ENCODE measurements around the gene IL21R.
A peak's percentile ranks its signal among the peaks of the same experiment; 100 is the strongest.
"Not testable (repeated sequence)": the region's sequence is repeated elsewhere in the genome, so short reads cannot be mapped to it uniquely, and the experiment has no call there.

Gene IL21R

DNA sequence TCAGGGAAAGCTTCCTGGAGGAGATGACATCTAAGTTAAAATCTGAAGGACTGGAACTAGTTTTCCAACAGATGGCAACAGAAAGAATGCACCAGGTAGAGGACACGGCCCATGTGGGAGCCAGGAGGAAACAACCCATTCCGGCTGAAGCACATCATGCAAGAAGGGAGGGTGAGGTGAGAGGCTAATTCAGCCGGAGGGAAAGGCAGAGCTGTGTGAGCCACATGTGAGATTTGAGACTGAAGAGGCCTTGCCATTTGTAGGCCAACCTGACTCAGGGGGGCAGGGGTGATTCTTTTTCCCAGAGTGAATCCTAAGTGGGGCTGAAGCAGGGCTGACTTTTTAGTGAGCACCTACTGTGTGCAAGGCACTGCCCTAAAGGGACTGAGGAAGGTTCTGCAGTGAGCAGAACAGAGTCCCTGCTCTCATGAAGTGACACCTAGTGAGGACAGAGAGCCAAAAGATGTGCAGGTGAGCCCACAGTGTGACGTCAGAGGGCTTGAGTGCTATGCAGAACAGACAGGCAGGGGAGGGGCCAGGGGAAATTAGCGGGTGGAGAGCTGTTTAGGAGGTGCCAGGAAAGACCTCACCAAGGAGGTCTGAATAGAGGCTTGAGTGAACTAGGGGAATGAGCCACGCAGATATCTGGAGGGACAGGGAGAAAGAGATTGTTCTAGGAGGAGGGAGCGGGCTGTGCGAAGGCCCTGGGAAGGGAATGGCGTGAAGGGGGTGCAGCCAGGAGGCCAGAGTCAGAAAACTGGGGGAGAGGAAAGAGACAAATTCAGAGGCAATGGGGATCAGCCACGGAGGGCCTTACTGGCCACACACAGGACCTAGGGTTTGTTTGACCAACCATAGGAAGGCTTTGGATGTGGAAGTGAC is 19.8 kb upstream of the IL21R start:
- Mint-ChIP-seq H3K36me3 (peaks cover 14 to 20% of the 10 kb centered on the region in 2 donors), H3K9me3 (peaks cover 4 to 11% of the 10 kb centered on the region in 2 donors), H3K27me3 (no peaks in the 10 kb centered on the region), H3K4me3 (peak overlapping the region in 1 of 2 donors; percentile 3), H3K27ac (peak overlapping the region; percentile 70), H3K4me1 (peaks cover 55 to 84% of the 10 kb centered on the region in 2 donors)
- ATAC-seq (replicated peaks): no peak
- DNase-seq: no peak

DNA sequence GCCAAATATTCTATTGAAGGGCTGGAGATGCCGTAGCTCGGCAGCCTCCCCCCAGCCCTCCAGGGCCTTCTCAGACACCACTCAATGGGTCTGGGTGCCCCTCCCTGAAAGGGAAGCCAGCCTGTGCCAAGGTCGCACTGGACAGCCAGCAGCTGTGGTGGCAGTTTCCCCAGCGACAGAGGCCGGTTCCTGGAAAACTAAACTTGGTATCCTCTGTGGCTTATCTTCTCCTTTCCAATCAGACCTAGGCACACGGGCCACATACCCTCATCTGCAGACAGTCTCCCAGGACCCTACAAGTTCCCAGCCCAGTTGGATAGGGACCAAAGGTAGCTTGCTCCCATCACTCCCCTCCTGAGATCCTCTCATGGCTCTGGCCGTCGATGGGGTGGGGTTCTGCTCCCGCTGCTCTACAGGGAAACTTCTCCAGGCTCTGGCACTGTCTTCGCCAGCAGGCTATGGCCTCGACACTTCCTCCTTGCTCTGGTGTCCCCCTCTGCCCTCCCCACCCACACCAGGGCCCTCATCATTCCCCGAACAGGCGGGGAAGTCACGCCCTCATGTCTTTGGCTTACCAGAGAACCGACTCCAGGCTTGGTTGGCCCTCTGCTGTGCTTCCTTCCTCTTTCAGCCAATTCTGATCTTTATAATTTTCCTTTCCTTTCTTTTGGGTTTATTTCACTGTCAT is 18.3 kb upstream of the IL21R start:
- peak; percentile 75 for DNase-seq
- Mint-ChIP-seq H3K27me3 (no peaks in the 10 kb centered on the region), H3K4me3 (peak overlapping the region; percentile 17 to 67), H3K27ac (peak overlapping the region; percentile 93), H3K9me3 (peaks cover 4 to 11% of the 10 kb centered on the region in 2 donors), H3K4me1 (peaks cover 50 to 82% of the 10 kb centered on the region in 2 donors), H3K36me3 (peaks cover 14 to 23% of the 10 kb centered on the region in 2 donors)
- peak; percentile 79 to 86 for ATAC-seq (replicated peaks)

DNA sequence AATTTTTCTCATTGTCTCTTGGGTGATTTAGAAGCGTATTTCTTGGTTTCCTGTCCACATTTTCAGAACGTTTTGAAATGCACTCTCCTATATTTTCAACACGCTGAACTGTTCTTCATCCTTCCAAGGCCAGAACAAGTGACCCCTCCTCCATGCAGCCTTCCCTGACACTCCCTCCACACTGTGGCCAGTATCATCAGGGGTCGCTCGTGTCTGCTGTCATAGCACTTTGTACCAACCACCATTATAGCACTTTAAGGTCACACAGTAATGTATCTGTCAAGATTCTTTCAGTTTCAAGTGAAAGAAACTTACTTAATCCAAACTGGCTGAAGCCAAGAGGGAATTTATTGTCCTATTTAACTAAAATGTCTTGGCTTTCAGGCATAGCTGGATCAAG is 17.5 kb upstream of the IL21R start:
- Mint-ChIP-seq H3K27me3 (no peaks in the 10 kb centered on the region), H3K4me3 (peak overlapping the region; percentile 17 to 69), H3K36me3 (peaks cover 14 to 25% of the 10 kb centered on the region in 2 donors), H3K9me3 (peaks cover 6 to 13% of the 10 kb centered on the region in 2 donors), H3K27ac (peak overlapping the region; percentile 93), H3K4me1 (peaks cover 46 to 80% of the 10 kb centered on the region in 2 donors)
- ATAC-seq (replicated peaks) (peak; percentile 39 to 51), DNase-seq (no peak)

DNA sequence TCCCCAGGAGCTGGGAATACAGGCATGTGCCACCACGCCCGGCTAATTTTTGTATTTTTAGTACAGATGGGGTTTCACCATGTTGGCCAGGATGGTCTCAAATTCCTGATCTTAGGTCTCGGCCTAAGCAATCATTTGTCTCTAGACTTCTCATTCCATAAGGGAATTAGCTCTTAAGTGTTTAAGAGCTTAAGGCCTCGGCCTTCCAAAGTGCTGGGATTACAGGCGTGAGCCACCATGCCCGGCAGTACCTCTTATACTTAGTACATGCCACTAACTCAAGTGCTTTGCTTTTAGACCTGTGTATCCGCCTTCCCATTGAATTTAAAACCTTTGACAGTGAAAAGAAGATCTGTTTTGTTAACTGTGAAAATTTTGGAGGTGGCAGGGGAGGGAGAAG is 16.6 kb upstream of the IL21R start:
- peaks cover 8 to 14% of the 10 kb centered on the region in 2 donors for H3K9me3 Mint-ChIP-seq
- H3K27me3 Mint-ChIP-seq: no peaks in the 10 kb centered on the region
- ATAC-seq (replicated peaks): no peak

DNA sequence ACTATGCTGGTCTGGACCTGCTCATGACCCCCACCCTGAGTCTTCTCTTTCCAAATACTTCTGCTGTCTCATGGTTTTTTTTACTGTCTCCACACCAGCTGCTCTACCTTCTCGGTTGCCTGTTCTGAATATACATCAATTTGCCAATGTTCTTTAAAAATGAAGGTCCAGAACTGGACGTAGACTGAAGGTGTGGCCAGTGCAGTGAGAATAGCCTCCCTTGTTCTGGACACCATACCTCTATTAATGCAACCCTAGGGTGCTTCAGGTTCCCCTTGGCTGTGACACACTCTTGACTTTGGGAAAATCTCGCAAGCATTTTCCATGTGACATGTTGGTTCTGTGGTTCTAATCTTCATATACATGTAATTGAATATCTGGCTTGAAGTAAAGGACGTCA is 15.3 kb upstream of the IL21R start:
- Mint-ChIP-seq H3K4me3 (no peak overlapping the region), H3K9me3 (peaks cover 8 to 14% of the 10 kb centered on the region in 2 donors), H3K27ac (peak overlapping the region; percentile 52), H3K27me3 (no peaks in the 10 kb centered on the region), H3K36me3 (peaks cover 14 to 28% of the 10 kb centered on the region in 2 donors), H3K4me1 (peaks cover 39 to 68% of the 10 kb centered on the region in 2 donors)
- ATAC-seq (replicated peaks): no peak
- DNase-seq: no peak

More for the DNA sequence above, 16.6 kb upstream of the IL21R start:
- Mint-ChIP-seq H3K36me3 (peaks cover 14 to 28% of the 10 kb centered on the region in 2 donors), H3K4me3 (no peak overlapping the region), H3K4me1 (peaks cover 45 to 81% of the 10 kb centered on the region in 2 donors), H3K27ac (peak overlapping the region; percentile 25)
- no peak for DNase-seq

DNA sequence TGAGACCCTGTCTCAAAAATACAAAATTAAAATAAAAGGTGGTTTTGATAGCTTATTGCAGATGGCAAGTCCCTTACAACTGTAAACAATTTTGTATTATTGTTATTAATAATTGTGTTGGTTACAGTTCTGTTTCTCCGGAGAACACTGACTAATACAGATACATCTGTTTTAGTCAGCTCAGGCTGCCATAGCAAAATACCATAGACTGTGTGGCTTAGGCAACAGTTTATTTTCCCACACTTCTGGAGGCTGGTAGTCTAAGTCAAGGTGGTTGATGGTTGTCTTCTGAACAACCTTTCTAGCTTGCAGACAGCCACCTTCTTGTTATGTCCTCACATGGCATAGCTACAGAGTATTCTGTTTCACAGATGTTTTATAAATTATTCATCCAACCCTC is 14.2 kb upstream of the IL21R start:
- DNase-seq (no peak), ATAC-seq (replicated peaks) (peak; percentile 66 to 82)
- H3K27ac Mint-ChIP-seq: peak overlapping the region; percentile 79
- peaks cover 16 to 21% of the 10 kb centered on the region in 2 donors for H3K9me3 Mint-ChIP-seq
- no peaks in the 10 kb centered on the region for H3K27me3 Mint-ChIP-seq
- no peak overlapping the region for H3K4me3 Mint-ChIP-seq
- H3K36me3 Mint-ChIP-seq: peaks cover 22 to 25% of the 10 kb centered on the region in 2 donors
- H3K4me1 Mint-ChIP-seq: peaks cover 29 to 58% of the 10 kb centered on the region in 2 donors

DNA sequence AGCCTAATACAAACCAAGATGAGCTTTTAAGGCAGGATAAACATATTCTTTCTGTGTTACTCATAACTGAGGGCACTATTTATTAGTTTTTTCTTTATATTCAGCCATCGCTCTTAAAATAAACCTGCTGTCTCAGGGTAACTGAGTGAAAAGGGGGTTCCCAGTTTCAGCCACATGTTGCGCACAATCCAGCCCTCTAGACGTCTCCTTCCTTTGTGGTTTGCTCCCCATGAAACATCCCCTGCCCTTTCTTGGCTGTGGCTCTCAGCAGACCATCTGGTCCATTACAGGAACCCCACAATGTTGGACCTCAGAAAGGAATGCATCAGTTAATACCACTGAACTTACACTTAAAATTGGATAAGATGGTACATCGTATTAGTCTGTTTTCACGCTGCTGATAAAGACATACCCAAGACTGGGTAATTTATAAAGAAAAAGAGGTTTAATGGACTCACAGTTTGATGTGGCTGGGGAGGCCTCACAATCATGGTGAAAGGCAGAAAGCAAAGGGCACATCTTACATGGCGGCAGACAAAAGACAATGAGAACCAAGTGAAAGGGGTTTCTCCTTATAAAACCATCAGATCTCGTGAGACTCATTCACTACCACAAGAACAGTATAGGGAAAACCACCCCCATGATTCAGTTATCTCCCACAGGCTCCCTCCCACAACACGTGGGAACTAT is 12.6 kb upstream of the IL21R start:
- ATAC-seq (replicated peaks): peak in 1 of 2 donors; percentile 18
- H3K4me3 Mint-ChIP-seq: no peak overlapping the region
- H3K36me3 Mint-ChIP-seq: peaks cover 20 to 29% of the 10 kb centered on the region in 2 donors
- peaks cover 21 to 30% of the 10 kb centered on the region in 2 donors for H3K9me3 Mint-ChIP-seq
- no peaks in the 10 kb centered on the region for H3K27me3 Mint-ChIP-seq
- no peak for DNase-seq
- H3K4me1 Mint-ChIP-seq: peaks cover 20 to 47% of the 10 kb centered on the region in 2 donors
- peak overlapping the region; percentile 80 for H3K27ac Mint-ChIP-seq

DNA sequence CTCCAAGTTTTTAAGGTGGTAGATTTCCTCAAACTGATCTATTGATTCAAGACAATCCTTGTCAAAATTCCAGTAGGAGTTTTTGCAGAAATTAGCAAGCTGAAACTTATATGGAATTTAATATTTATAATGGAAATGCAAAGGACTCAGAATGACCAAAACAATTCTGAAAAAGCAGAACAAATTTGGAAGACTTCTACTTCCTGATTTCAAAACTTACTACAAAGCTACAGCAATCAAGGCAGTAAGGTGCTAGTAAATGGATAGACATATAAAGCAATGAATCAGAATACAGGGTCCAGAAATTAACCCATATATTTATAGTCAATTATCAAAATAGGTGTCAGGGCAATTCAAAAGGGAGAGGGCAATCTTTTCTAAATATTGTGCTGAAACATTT is 11.8 kb upstream of the IL21R start:
- ATAC-seq (replicated peaks) (no peak), DNase-seq (no peak)
- Mint-ChIP-seq H3K27ac (no peak overlapping the region), H3K36me3 (peaks cover 23 to 28% of the 10 kb centered on the region in 2 donors), H3K9me3 (peaks cover 26 to 30% of the 10 kb centered on the region in 2 donors), H3K4me1 (peaks cover 14 to 45% of the 10 kb centered on the region in 2 donors), H3K27me3 (no peaks in the 10 kb centered on the region), H3K4me3 (no peak overlapping the region)

DNA sequence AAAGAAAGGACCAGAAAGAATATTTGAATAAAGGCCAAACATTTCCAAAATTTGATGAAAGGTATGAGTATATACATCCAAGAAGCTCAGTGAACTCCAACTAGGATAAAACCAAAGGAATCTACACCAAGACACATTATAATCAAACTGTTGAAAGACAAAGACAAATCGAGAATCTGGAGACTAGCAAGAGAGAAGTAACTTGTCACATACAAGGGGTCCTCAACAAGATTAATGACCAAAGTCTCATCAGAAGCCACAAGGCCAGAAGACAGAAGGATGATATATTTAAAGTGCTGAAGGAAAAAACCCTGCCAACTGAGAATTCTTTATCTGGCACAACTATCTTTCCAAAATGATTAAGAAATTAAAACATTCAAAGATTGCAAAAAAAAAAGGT is 9.3 kb upstream of the IL21R start:
- no peak for ATAC-seq (replicated peaks)

DNA sequence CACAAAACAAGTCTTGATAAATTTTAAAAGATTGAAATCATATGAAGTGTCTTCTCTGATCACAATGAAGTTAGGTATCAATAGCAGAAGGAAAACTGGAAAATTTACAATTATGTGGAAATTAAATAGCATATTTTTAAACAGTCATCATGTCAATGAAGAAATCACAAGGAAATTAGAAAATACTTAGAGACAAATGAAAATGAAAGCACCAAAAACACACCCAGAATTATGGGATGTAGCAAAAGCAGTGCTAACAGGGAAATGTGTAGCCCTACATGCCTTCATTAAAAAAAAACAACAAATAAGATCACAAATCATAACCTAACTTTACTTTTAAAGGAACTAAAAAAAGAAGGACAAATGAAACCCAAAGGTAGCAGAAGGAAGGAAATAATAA is 7.5 kb upstream of the IL21R start:
- ATAC-seq (replicated peaks) (no peak), DNase-seq (no peak)
- Mint-ChIP-seq H3K4me3 (no peak overlapping the region), H3K9me3 (peaks cover 32 to 35% of the 10 kb centered on the region in 2 donors), H3K27ac (no peak overlapping the region), H3K4me1 (peaks cover 9 to 25% of the 10 kb centered on the region in 2 donors), H3K36me3 (peaks cover 20 to 22% of the 10 kb centered on the region in 2 donors), H3K27me3 (no peaks in the 10 kb centered on the region)

More for the DNA sequence above, 9.3 kb upstream of the IL21R start:
- Mint-ChIP-seq H3K4me1 (peaks cover 9 to 28% of the 10 kb centered on the region in 2 donors), H3K36me3 (peaks cover 22 to 25% of the 10 kb centered on the region in 2 donors), H3K27me3 (no peaks in the 10 kb centered on the region), H3K27ac (no peak overlapping the region), H3K9me3 (peaks cover 34 to 36% of the 10 kb centered on the region in 2 donors), H3K4me3 (no peak overlapping the region)
- no peak for DNase-seq

DNA sequence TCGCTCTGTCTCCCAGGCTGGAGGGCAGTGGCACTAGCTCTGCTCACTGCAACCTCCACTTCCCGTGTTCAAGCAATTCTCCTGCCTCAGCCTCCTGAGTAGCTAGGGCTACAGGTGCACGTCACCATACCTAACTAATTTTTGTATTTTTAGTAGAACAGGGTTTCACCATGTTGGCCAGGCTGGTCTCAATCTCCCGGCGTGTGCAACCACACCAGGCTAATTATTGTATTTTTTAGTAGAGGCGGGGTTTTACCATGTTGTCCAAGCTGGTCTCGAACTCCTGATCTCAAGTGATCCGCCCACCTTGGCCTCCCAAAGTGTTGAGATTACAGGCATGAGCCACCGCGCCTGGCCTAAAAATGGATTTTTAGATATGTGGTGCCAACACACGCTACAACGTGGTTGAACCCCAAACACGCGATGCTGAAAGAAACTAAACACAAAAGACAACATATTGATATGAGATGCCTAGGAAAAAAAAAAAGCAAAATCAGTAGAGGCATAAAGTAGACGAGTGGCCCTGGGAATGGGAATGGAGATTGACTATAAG is 3.6 kb upstream of the IL21R start:
- H3K27me3 Mint-ChIP-seq; ATAC-seq (replicated peaks): not testable (repeated sequence)
- peak overlapping the region; percentile 86 for H3K27ac Mint-ChIP-seq
- H3K4me3 Mint-ChIP-seq: peak overlapping the region; percentile 53 to 63
- peaks cover 20 to 22% of the 10 kb centered on the region in 2 donors for H3K9me3 Mint-ChIP-seq
- peaks cover 26 to 33% of the 10 kb centered on the region in 2 donors for H3K36me3 Mint-ChIP-seq
- peaks cover 28 to 58% of the 10 kb centered on the region in 2 donors for H3K4me1 Mint-ChIP-seq
- peak; percentile 60 for DNase-seq

DNA sequence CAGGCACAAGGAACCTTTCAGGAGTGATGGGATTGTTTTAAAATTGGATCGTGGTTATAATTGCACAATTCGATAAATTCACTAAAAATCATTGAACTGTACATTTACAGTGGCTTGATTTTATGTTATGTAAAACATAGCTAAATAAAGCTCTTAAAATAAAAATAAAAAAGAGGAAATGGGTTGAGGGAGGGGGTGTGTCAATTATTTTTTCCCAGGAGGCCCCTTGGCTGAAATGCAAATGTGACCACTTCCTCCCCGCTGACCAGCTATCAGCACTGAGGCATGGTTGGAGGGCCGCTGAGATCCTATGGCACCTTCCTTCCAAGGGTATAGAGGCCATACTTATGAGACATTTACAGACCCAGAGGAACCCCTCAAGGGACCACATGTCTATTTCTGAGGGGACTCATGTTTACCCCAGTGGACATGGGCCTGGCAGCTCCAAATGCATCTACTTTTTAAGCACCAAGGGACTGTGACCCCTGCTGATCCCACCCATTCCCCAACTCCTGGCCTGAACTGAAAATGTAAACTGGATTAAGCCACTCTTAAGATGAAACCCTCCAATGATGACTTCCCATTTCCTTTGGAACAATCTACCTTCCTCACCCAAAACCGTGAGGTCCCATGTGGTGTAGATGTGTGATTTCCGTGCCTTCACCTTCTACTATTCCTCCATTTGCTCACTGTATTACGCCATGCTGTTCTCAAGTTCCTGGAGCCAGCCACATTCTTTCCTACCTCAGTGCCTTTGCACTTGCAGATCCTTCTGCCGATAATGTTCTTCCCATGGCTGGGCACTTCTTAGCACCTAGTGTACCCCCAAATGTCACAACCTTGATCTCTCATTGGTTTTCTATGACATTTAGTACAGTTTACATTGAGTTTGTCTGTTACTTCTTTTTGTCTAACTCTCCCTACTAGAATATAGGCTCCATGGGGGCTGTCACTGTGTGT is 2.8 kb upstream of the IL21R start:
- ATAC-seq (replicated peaks) (peak; percentile 39 to 44), DNase-seq (peak; percentile 73)
- H3K4me3 Mint-ChIP-seq: peak overlapping the region; percentile 53 to 63
- H3K27ac Mint-ChIP-seq: peak overlapping the region; percentile 86
- H3K4me1 Mint-ChIP-seq: peaks cover 32 to 62% of the 10 kb centered on the region in 2 donors
- H3K36me3 Mint-ChIP-seq: peaks cover 33 to 36% of the 10 kb centered on the region in 2 donors
- H3K27me3 Mint-ChIP-seq: no peaks in the 10 kb centered on the region
- H3K9me3 Mint-ChIP-seq: peaks cover 16 to 19% of the 10 kb centered on the region in 2 donors

DNA sequence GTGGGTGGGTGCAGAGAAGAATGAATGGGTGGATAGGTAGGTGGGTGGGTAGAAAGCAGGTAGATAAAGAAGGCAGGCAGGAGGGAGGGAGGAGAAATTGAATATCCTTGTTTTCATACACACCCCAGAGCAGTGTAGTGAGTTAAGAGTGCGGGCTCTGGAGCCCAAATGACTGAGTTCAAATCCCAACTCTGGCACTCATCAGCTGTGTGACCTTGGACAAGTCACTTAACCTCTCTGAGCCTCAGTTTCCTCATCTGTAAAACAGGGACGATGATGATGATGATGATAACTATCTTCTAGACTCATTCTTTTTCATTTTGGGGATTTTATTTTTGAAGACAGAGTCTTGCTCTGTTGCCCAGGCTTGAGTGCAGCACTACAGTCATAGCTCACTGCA is 2.0 kb upstream of the IL21R start:
- Mint-ChIP-seq H3K27me3 (no peaks in the 10 kb centered on the region), H3K36me3 (peaks cover 34 to 38% of the 10 kb centered on the region in 2 donors), H3K27ac (peak overlapping the region; percentile 86), H3K9me3 (peaks cover 9 to 14% of the 10 kb centered on the region in 2 donors), H3K4me1 (peaks cover 35 to 63% of the 10 kb centered on the region in 2 donors), H3K4me3 (no peak overlapping the region)
- ATAC-seq (replicated peaks) (no peak), DNase-seq (no peak)

All from stimulated activated naive B cell treated with anti-CD40 and anti-IgM and Interleukin-4, amounts not matched to agents 10 μg/mL and 1 μg/mL and 100 μg/mL, for 72 hours (primary cell).